ENCODE data around the gene POLE3. TPM values are rescaled to one million over a fixed set of nuclear protein-coding genes. Genes with fewer than 3 reads are reported as not detected.

Gene POLE3
- total and polyA plus RNA-seq, 2 experiments from 2014 or later, result 39.2 to 81.3 TPM

DNA sequence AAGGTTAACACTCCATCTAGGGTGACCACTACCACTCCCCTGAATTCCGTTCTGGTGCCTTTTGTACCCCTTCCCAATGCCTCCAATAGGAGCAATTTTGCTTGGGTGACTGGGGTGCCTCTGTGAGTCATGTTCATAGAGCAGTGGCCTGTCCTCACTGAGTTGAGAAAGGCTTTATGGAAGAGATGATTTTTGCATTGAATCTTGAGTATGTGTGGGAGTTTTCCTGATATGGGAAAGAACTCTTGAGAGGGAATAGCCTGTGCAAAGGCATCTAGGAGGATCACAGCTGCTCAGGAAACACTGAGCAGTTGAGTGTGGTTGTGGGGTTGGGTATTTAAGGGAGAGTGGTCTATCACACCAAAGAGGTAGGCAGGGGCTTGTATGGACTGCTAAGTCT, 16.2 kb upstream of the POLE3 start:
- ATAC-seq (no peak), DNase-seq (ENCODE audit: low spot score) (no peak)
- Histone ChIP-seq H3K27me3 (ENCODE audit: insufficient read depth) (no peaks in the 10 kb centered on the region), H2AFZ (no peak overlapping the region), H3F3A (replicated peaks; ENCODE audit: low read depth) (no peaks in the 10 kb centered on the region), H3K4me1 (ENCODE audit: insufficient read depth) (peaks cover 5% of the 10 kb centered on the region; the same call in 1 of the 2 replicates), H4K20me1 (replicated peaks; ENCODE audit: insufficient read depth) (no peaks in the 10 kb centered on the region), H3K4me2 (no peak overlapping the region), H3K27ac (ENCODE audit: low read depth) (no peak overlapping the region), H3K79me2 (replicated peaks; ENCODE audit: insufficient read depth) (no peaks in the 10 kb centered on the region), H3K36me3 (ENCODE audit: insufficient read depth) (no peaks in the 10 kb centered on the region), H3K9me2 (ENCODE audit: insufficient read depth) (no peaks in the 10 kb centered on the region), H3K4me3 (no peak overlapping the region)
- Mint-ChIP-seq H3K27me3 (ENCODE audit: insufficient read depth, low read depth, poor library complexity) (peaks cover 5% of the 10 kb centered on the region), H3K36me3 (ENCODE audit: low read depth) (no peaks in the 10 kb centered on the region), H3K27ac (no peak overlapping the region), H3K4me3 (no peak overlapping the region), H3K4me1 (peaks cover 12% of the 10 kb centered on the region), H3K9me3 (no peaks in the 10 kb centered on the region)
- TF ChIP-seq, protein P1, sequence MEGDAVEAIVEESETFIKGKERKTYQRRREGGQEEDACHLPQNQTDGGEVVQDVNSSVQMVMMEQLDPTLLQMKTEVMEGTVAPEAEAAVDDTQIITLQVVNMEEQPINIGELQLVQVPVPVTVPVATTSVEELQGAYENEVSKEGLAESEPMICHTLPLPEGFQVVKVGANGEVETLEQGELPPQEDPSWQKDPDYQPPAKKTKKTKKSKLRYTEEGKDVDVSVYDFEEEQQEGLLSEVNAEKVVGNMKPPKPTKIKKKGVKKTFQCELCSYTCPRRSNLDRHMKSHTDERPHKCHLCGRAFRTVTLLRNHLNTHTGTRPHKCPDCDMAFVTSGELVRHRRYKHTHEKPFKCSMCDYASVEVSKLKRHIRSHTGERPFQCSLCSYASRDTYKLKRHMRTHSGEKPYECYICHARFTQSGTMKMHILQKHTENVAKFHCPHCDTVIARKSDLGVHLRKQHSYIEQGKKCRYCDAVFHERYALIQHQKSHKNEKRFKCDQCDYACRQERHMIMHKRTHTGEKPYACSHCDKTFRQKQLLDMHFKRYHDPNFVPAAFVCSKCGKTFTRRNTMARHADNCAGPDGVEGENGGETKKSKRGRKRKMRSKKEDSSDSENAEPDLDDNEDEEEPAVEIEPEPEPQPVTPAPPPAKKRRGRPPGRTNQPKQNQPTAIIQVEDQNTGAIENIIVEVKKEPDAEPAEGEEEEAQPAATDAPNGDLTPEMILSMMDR (conservative IDR thresholded peaks at IDR 0.05; ENCODE audit: low read depth in 2 of 2), result no peak

DNA sequence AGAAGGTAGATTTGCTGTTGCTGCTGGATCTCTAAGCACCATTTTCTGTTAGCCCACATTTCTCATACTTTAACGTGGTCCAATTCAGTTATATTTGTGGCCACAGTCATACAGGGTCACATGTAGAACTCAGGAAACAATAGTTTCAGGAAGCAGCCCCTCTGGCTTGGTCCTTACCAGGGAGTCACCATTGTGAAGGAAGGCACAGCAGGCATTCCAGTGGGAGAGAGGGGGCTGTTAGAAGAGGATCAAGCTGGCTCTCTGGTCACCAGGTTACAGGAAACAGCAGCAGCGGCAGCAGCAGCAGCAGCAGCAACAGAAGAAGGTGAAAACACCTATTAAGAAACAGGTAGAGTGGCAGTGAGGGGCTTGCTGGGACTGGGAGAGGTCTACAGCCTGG, 14.6 kb upstream of the POLE3 start:
- Mint-ChIP-seq H3K27me3 (ENCODE audit: insufficient read depth, low read depth, poor library complexity) (peaks cover 5% of the 10 kb centered on the region), H3K9me3 (no peaks in the 10 kb centered on the region), H3K4me1 (peaks cover 12% of the 10 kb centered on the region), H3K27ac (no peak overlapping the region), H3K36me3 (ENCODE audit: low read depth) (no peaks in the 10 kb centered on the region), H3K4me3 (no peak overlapping the region)
- ATAC-seq (peak; percentile 89), DNase-seq (ENCODE audit: low spot score) (peak; percentile 38)
- H3K79me2 ChIP-seq (replicated peaks; ENCODE audit: insufficient read depth), result no peaks in the 10 kb centered on the region
- no peaks in the 10 kb centered on the region for H4K20me1 ChIP-seq (replicated peaks; ENCODE audit: insufficient read depth)
- no peaks in the 10 kb centered on the region for H3K27me3 ChIP-seq (ENCODE audit: insufficient read depth)
- no peaks in the 10 kb centered on the region for H3K9me2 ChIP-seq (ENCODE audit: insufficient read depth)
- H3F3A ChIP-seq (replicated peaks; ENCODE audit: low read depth), result no peaks in the 10 kb centered on the region
- peak overlapping the region; percentile 95 for H2AFZ ChIP-seq
- no peak overlapping the region for H3K27ac ChIP-seq (ENCODE audit: low read depth)
- TF ChIP-seq ZNF114 (CRISPR knock-in tag; IDR thresholded peaks at IDR 0.05), result no peak
- TF ChIP-seq, protein P1 (conservative IDR thresholded peaks at IDR 0.05; ENCODE audit: low read depth in 2 of 2), result no peak
- no peak for TF ChIP-seq EZH2 (IDR thresholded peaks at IDR 0.05; ENCODE audit: low read depth, unreplicated experiment)
- TF ChIP-seq POLR2AphosphoS5 (IDR thresholded peaks at IDR 0.05; ENCODE audit: low read depth), result no peak
- TF ChIP-seq STAT1 (IDR thresholded peaks at IDR 0.05; ENCODE audit: unreplicated experiment), result no peak
- no peak for TF ChIP-seq ZNF331 (CRISPR knock-in tag; IDR thresholded peaks at IDR 0.05; ENCODE audit: low read depth)
- TF ChIP-seq, protein P2, sequence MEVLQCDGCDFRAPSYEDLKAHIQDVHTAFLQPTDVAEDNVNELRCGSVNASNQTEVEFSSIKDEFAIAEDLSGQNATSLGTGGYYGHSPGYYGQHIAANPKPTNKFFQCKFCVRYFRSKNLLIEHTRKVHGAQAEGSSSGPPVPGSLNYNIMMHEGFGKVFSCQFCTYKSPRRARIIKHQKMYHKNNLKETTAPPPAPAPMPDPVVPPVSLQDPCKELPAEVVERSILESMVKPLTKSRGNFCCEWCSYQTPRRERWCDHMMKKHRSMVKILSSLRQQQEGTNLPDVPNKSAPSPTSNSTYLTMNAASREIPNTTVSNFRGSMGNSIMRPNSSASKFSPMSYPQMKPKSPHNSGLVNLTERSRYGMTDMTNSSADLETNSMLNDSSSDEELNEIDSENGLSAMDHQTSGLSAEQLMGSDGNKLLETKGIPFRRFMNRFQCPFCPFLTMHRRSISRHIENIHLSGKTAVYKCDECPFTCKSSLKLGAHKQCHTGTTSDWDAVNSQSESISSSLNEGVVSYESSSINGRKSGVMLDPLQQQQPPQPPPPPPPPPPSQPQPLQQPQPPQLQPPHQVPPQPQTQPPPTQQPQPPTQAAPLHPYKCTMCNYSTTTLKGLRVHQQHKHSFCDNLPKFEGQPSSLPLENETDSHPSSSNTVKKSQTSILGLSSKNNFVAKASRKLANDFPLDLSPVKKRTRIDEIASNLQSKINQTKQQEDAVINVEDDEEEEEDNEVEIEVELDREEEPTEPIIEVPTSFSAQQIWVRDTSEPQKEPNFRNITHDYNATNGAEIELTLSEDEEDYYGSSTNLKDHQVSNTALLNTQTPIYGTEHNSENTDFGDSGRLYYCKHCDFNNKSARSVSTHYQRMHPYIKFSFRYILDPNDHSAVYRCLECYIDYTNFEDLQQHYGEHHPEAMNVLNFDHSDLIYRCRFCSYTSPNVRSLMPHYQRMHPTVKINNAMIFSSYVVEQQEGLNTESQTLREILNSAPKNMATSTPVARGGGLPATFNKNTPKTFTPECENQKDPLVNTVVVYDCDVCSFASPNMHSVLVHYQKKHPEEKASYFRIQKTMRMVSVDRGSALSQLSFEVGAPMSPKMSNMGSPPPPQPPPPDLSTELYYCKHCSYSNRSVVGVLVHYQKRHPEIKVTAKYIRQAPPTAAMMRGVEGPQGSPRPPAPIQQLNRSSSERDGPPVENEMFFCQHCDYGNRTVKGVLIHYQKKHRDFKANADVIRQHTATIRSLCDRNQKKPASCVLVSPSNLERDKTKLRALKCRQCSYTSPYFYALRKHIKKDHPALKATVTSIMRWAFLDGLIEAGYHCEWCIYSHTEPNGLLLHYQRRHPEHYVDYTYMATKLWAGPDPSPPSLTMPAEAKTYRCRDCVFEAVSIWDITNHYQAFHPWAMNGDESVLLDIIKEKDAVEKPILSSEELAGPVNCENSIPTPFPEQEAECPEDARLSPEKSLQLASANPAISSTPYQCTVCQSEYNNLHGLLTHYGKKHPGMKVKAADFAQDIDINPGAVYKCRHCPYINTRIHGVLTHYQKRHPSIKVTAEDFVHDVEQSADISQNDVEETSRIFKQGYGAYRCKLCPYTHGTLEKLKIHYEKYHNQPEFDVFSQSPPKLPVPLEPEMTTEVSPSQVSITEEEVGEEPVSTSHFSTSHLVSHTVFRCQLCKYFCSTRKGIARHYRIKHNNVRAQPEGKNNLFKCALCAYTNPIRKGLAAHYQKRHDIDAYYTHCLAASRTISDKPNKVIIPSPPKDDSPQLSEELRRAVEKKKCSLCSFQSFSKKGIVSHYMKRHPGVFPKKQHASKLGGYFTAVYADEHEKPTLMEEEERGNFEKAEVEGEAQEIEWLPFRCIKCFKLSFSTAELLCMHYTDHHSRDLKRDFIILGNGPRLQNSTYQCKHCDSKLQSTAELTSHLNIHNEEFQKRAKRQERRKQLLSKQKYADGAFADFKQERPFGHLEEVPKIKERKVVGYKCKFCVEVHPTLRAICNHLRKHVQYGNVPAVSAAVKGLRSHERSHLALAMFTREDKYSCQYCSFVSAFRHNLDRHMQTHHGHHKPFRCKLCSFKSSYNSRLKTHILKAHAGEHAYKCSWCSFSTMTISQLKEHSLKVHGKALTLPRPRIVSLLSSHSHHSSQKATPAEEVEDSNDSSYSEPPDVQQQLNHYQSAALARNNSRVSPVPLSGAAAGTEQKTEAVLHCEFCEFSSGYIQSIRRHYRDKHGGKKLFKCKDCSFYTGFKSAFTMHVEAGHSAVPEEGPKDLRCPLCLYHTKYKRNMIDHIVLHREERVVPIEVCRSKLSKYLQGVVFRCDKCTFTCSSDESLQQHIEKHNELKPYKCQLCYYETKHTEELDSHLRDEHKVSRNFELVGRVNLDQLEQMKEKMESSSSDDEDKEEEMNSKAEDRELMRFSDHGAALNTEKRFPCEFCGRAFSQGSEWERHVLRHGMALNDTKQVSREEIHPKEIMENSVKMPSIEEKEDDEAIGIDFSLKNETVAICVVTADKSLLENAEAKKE (CRISPR knock-in tag; IDR thresholded peaks at IDR 0.05), result no peak
- TF ChIP-seq, protein P3, sequence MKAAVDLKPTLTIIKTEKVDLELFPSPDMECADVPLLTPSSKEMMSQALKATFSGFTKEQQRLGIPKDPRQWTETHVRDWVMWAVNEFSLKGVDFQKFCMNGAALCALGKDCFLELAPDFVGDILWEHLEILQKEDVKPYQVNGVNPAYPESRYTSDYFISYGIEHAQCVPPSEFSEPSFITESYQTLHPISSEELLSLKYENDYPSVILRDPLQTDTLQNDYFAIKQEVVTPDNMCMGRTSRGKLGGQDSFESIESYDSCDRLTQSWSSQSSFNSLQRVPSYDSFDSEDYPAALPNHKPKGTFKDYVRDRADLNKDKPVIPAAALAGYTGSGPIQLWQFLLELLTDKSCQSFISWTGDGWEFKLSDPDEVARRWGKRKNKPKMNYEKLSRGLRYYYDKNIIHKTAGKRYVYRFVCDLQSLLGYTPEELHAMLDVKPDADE (IDR thresholded peaks at IDR 0.05), result no peak
- H3K36me3 ChIP-seq (ENCODE audit: insufficient read depth), result no peaks in the 10 kb centered on the region
- no peak overlapping the region for H3K4me2 ChIP-seq
- H3K4me1 ChIP-seq (ENCODE audit: insufficient read depth), result peaks cover 5% of the 10 kb centered on the region; the same call in 1 of the 2 replicates
- H3K4me3 ChIP-seq, result no peak overlapping the region
